GM13977 (cell line): Measurements from ENCODE around the gene GFPT2.

Experiments used
- DNase-seq: peaks from one replicate; pipeline ENCODE4 v3.0.0; 2012; ENCODE audit warnings: low spot score
- CTCF ChIP-seq: IDR thresholded peaks from 2 replicates; pipeline ENCODE4 v1.5.1; 2012; ENCODE audit warnings: mild to moderate bottlenecking, control low read depth; ENCODE audit not compliant: insufficient read depth; ENCODE audit errors: extremely low read depth, missing control alignments
- in situ Hi-C: fragments of 300-500 bp; cut with MboI; formaldehyde crosslinking; loops from one replicate; pipeline ENCODE4 v1.12.0; 2022; ENCODE audit warnings: low sequenced_read_pairs, low pct_unique_long_range_greater_than_20kb, mixed read lengths, inconsistent platforms; ENCODE audit not compliant: unreplicated experiment

The GFPT2 gene

GRCh38 chr5:180346358-180346757 is 6.8 kb downstream of the GFPT2 start:
- DNase-seq = no peak
- no peak for TF ChIP-seq CTCF

DNA sequence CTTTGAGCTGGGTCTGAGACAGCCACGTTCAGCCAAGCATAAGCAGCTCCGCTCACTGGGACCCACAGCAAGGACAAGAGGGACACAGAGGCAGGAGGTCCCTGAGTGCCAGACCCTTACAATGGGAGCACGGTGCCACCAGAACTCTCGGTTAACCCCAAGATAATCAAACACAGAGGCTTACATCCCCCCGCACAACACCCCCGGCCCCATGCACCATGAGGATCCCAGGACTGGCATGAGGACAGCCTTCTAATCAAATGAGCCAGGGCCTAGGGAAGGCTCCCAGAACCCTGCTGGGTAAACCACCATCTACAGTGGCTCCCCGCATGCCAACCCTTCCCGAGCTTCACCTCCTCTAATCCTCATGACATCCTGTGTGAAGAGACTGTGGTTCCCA is 7.4 kb downstream of the GFPT2 start:
- no peak for TF ChIP-seq CTCF
- no peak for DNase-seq
- in situ Hi-C loops = no loop called here

More at GRCh38 chr5:180346358-180346757, 6.8 kb downstream of the GFPT2 start:
- in situ Hi-C loops = no loop called here

DNA sequence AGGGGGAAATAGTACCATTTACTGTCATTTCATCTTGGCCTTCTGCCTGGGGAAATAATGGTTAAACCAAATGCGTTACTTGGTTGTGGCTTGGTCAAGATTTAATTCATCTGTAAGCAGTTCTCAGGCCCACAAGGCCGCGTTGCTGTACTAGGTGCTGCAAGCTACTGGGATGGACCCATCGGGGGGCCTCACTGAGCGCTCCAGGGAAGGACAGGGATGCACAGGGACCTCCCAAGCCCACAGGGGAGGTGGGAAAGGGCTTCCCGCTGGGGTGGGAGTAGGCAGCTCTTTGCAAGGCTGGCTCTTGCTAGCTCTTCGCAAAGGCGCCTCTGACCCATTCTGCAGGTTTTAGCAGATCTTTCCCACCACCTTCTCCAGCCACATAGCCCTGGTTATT is 8.0 kb downstream of the GFPT2 start:
- in situ Hi-C loops = no loop called here
- no peak for TF ChIP-seq CTCF
- DNase-seq = no peak

DNA sequence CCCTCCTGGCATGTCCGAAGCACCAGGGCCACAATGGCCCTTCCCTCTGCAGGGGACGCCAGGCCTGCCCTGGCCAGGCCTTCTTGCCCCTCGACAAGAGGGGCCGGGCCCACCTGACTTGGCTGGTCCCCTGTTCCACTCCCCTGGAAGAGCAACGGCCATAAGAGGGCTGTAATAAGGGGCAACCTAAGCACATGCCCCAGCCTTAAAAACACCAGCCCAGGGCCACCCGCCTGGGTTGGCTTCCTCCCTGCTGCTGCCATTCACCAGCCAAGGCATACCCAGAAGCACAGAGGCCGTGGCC is 8.5 kb downstream of the GFPT2 start:
- no peak for TF ChIP-seq CTCF
- DNase-seq = no peak
- in situ Hi-C loops = no loop called here

- in situ Hi-C loops = no loop called here
- DNase-seq = no peak
These were observed 9.1 kb downstream of the GFPT2 start for GRCh38 chr5:180343831-180344695.

GRCh38 chr5:180343110-180343830 is 9.9 kb downstream of the GFPT2 start:
- in situ Hi-C loops = no loop called here
- TF ChIP-seq CTCF = no peak
- DNase-seq = no peak

More at GRCh38 chr5:180343831-180344695, 9.1 kb downstream of the GFPT2 start:
- no peak for TF ChIP-seq CTCF
